Caco-2 (cell line): ENCODE measurements around the gene SLC25A33. TPM values are rescaled to one million over a fixed set of nuclear protein-coding genes. Genes with fewer than 3 reads are reported as not detected.

Experiments used
- BruUV-seq: library from RNA; stranded (reverse); fragments of 400-500 nt; replicated peaks from 2 replicates; lab custom pipeline; 2021; lab: Mats Ljungman, UMichigan
- CTCF ChIA-PET: fragments of 300-600 bp; sonication (Branson Sonifier 250); formaldehyde crosslinking; loops from one replicate; lab custom pipeline; 2022; ENCODE audit warnings: antibody characterized with exemption; lab: Charles Lee
- POLR2A ChIA-PET: fragments of 300-600 bp; sonication (Branson Sonifier 250); formaldehyde crosslinking; loops from one replicate; lab custom pipeline; 2022; ENCODE audit warnings: antibody characterized with exemption; lab: Charles Lee
- DNase-seq, 2 experiments: peaks; one replicate each; pipeline versions ENCODE4 v3.0.0 to v3.0.0-alpha.2; 2020 to 2022
- H3K27me3 ChIP-seq: replicated peaks from 2 replicates; pipeline ENCODE4 v1.6.0; 2011; ENCODE audit warnings: low read length; ENCODE audit not compliant: control insufficient read depth, insufficient read depth
- H3K36me3 ChIP-seq: 2 replicates; pipeline ENCODE4 v1.5.1; 2011; ENCODE audit warnings: low read length; ENCODE audit not compliant: control insufficient read depth, insufficient read depth
- H3K4me1 ChIP-seq: fragments of 250-450 bp; sonication (Bioruptor Pico); 2 replicates; pipeline ENCODE4 v1.5.1; 2020; ENCODE audit warnings: mild to moderate bottlenecking
- H3K4me3 ChIP-seq: 2 replicates; pipeline ENCODE4 v1.5.1; 2011; ENCODE audit warnings: low read depth, mild to moderate bottlenecking, control low read depth, low read length
- H3K9me3 ChIP-seq: fragments of 250-450 bp; sonication (Bioruptor Pico); 2 replicates; pipeline ENCODE4 v1.5.1; 2020; ENCODE audit warnings: mild to moderate bottlenecking, moderate library complexity
- H3K27ac Mint-ChIP-seq: one replicate; pipeline ENCODE4 v1.8.0; 2022; ENCODE audit warnings: mixed read lengths; ENCODE audit not compliant: unreplicated experiment
- H3K27me3 Mint-ChIP-seq: one replicate; pipeline ENCODE4 v1.8.0; 2022; ENCODE audit warnings: mixed read lengths; ENCODE audit not compliant: insufficient read depth, unreplicated experiment
- H3K36me3 Mint-ChIP-seq: one replicate; pipeline ENCODE4 v1.8.0; 2022; ENCODE audit warnings: mild to moderate bottlenecking, mixed read lengths; ENCODE audit not compliant: insufficient read depth, unreplicated experiment
- H3K4me1 Mint-ChIP-seq: one replicate; pipeline ENCODE4 v1.8.0; 2022; ENCODE audit warnings: low read depth, mixed read lengths; ENCODE audit not compliant: unreplicated experiment
- H3K4me3 Mint-ChIP-seq: one replicate; pipeline ENCODE4 v1.8.0; 2022; ENCODE audit warnings: mild to moderate bottlenecking, moderate library complexity, mixed read lengths; ENCODE audit not compliant: unreplicated experiment
- H3K9me3 Mint-ChIP-seq: one replicate; pipeline ENCODE4 v1.8.0; 2022; ENCODE audit warnings: mixed read lengths; ENCODE audit not compliant: unreplicated experiment
- intact Hi-C: fragments of 100-400 bp; cut with micrococcal nuclease; formaldehyde crosslinking; loops from one replicate; pipeline ENCODE4 v1.10.0; 2022; ENCODE audit not compliant: unreplicated experiment
- total RNA-seq: library from RNA; stranded (reverse); gene quantifications from 2 replicates; pipeline ENCODE4 v1.2.3, GENCODE V29; 2022
- TF ChIP-seq, protein P1 (sequence below), 2 experiments: fragments of 200-600 bp in 1 of 2; IDR thresholded peaks; 1 replicate in 1 of 2; 2 replicates in 1 of 2; pipeline versions ENCODE4 v1.5.1 to v1.8.0; 2011 to 2022; ENCODE audit warnings: antibody characterized with exemption in 1 of 2, control low read depth in 1 of 2, inconsistent platforms in 1 of 2, low read depth in 1 of 2, low read length in 1 of 2, mild to moderate bottlenecking in 1 of 2, moderate library complexity in 1 of 2; ENCODE audit not compliant: insufficient read depth in 1 of 2, severe bottlenecking in 1 of 2, unreplicated experiment in 1 of 2

The SLC25A33 gene
- total RNA-seq, 1 experiment from 2014 or later = 11.2 TPM

DNA sequence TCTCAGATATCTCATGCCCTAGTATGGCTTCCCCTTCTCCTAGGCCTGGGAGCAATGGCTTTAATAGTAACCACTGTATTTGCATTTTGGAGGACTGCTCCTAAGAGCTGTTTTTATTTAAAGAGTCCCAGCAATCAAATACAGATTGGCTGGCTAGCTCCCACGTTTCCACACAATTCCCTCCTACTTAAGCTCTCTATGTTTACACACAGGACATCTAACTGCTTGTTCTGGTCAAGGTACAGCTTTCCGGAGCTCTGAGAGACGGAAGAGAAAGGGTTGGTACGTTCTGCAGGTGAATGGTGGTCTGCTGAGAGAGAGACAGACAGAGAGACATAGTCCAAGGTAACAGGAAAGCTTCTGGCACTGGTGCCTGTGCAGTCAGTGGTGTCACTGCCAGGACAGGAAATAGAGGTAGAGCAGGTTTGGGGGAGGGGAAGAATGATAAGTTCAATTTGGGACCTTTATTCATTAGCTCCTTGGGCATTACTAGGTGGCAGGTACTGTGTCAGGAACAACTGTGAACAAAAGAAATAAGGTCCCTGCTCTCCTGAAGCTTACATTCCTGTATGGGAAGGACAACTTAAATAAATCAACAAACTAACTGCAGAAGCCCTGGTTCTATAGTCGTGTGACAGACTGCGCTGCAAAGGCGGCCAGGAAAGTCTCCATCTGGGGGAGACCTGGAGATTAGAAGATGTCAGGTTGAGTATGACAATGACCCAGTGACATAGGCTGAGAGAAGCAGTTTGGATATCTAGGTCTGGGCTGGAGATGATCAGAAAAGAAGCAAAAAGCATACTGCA lies 1.2 kb upstream of the SLC25A33 start:
- Histone ChIP-seq H3K4me1 (peaks cover 21% of the 10 kb centered on the region), H3K27me3 (no peaks in the 10 kb centered on the region), H3K36me3 (no peaks in the 10 kb centered on the region), H3K9me3 (no peaks in the 10 kb centered on the region), H3K4me3 (peak overlapping the region; percentile 21)
- no peaks in the 10 kb centered on the region for H3K9me3 Mint-ChIP-seq
- ChIA-PET POLR2A (interaction anchor here (0.6 to 1.3 kb wide), 5 partner anchors 16 to 302 kb away, joined by 3 to 5 read pairs (median 3); no protein-coding TSS in a partner anchor), CTCF (interaction anchor here (0.5 to 1.2 kb wide), 4 partner anchors 39 to 451 kb away, joined by 3 to 6 read pairs (median 4); no protein-coding TSS in a partner anchor)
- no peaks in the 10 kb centered on the region for H3K27me3 Mint-ChIP-seq
- H3K4me3 Mint-ChIP-seq = peak overlapping the region; percentile 66
- no TSS peak for BruUV-seq
- intact Hi-C loops = no loop called here
- TF ChIP-seq, protein P1, sequence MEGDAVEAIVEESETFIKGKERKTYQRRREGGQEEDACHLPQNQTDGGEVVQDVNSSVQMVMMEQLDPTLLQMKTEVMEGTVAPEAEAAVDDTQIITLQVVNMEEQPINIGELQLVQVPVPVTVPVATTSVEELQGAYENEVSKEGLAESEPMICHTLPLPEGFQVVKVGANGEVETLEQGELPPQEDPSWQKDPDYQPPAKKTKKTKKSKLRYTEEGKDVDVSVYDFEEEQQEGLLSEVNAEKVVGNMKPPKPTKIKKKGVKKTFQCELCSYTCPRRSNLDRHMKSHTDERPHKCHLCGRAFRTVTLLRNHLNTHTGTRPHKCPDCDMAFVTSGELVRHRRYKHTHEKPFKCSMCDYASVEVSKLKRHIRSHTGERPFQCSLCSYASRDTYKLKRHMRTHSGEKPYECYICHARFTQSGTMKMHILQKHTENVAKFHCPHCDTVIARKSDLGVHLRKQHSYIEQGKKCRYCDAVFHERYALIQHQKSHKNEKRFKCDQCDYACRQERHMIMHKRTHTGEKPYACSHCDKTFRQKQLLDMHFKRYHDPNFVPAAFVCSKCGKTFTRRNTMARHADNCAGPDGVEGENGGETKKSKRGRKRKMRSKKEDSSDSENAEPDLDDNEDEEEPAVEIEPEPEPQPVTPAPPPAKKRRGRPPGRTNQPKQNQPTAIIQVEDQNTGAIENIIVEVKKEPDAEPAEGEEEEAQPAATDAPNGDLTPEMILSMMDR (IDR thresholded peaks at IDR 0.05; ENCODE audit: insufficient read depth in 1 of 2, low read depth in 1 of 2, low read length in 1 of 2, severe bottlenecking in 1 of 2, unreplicated experiment in 1 of 2) = no peak
- H3K4me1 Mint-ChIP-seq = peaks cover 12% of the 10 kb centered on the region
- H3K27ac Mint-ChIP-seq = peak overlapping the region; percentile 82
- DNase-seq = peak; percentile 47 to 56
- peaks cover 13% of the 10 kb centered on the region for H3K36me3 Mint-ChIP-seq

DNA sequence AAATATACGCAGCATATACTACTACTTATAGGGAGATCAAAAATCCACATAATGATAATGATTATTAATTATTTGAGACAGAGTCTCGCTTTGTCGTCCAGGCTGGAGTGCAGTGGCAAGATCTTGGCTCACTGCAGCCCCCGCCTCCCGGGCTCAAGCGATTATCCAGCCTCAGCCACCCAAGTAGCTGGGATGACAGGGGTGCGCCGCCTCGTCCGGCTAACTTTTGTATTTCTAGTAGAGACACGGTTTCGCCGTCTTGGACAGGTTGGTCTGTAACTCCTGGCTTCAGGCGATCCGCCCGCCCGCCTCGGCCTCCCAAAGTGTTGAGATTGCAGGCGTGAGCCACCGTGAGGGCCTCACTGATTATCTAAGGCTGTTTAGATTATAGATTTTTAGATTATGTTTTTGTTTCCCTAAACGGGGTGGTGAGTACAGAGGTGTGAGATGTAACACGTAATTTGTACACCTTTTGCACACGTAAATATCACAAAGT lies 548 bp upstream of the SLC25A33 start:
- BruUV-seq = TSS peak; percentile 80
- TF ChIP-seq, protein P1 (IDR thresholded peaks at IDR 0.05; ENCODE audit: insufficient read depth in 1 of 2, low read depth in 1 of 2, low read length in 1 of 2, severe bottlenecking in 1 of 2, unreplicated experiment in 1 of 2) = no peak
- Histone ChIP-seq H3K27me3 (no peaks in the 10 kb centered on the region), H3K36me3 (no peaks in the 10 kb centered on the region), H3K9me3 (no peaks in the 10 kb centered on the region), H3K4me3 (peak overlapping the region; percentile 20; the same call in 1 of the 2 replicates), H3K4me1 (peaks cover 18% of the 10 kb centered on the region)
- Mint-ChIP-seq H3K36me3 (peaks cover 13% of the 10 kb centered on the region), H3K4me1 (peaks cover 12% of the 10 kb centered on the region), H3K9me3 (no peaks in the 10 kb centered on the region), H3K27ac (peak overlapping the region; percentile 82), H3K27me3 (no peaks in the 10 kb centered on the region), H3K4me3 (peak overlapping the region; percentile 66)
- intact Hi-C loops = no loop called here
- ChIA-PET POLR2A (interaction anchor here (0.5 to 1.3 kb wide), 6 partner anchors 15 to 1095 kb away, joined by 3 to 10 read pairs (median 4); partner anchors contain the start of gene TMEM201), CTCF (interaction anchor here (1.0 to 1.2 kb wide), 2 partner anchors 40 to 304 kb away, joined by 3 read pairs; partner anchors contain the start of gene H6PD)
- peak in 1 of 2 experiments; percentile 27 for DNase-seq

DNA sequence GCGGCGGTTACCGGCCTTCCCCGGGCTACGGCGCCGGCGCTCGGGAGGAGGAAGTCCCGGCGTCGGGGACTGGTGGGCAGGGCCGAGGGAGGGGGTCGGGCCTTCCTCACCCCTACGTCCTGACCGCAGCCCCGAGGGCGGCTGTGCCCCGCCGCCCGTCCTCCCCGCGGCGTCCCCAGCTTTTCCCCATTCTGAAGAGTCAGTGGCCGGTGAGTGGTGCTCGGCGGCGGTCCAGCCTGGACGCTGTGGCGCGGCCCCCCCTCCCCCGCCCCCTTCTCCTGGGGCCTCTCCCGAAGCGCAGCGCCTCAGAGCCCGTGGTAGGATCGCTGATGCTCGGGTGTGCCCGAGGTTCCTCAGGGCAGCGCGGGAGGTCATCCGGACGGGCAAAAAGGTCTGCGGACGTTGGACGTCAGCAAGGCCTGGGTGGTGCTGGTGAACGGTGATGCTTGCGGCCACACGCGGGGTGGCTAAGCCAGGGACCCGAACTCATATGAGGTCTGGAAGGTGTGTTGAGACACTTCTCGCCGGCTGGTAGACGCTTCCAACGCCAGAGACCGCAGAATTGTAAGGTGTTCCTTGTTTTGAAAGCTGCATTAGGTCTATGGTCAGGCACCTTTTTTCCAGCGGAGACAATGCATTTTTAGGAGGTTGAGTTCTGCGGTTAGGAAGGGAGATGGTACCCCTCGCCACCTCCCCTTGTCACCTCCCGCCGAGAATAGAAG lies 725 bp downstream of the SLC25A33 start:
- no peaks in the 10 kb centered on the region for H3K9me3 Mint-ChIP-seq
- POLR2A ChIA-PET = interaction anchor here (1.1 kb wide), 1 partner anchor 14 kb away, joined by 10 read pairs; no protein-coding TSS in a partner anchor
- intact Hi-C loops = no loop called here

More for the DNA sequence above, 725 bp downstream of the SLC25A33 start:
- CTCF ChIA-PET = interaction anchor here (1.0 kb wide), 1 partner anchor 305 kb away, joined by 3 read pairs; the partner anchor contains the start of gene H6PD
- peak; percentile 46 to 57 for DNase-seq
- H3K4me1 Mint-ChIP-seq = peaks cover 12% of the 10 kb centered on the region
- Histone ChIP-seq H3K36me3 (no peaks in the 10 kb centered on the region), H3K9me3 (no peaks in the 10 kb centered on the region), H3K27me3 (no peaks in the 10 kb centered on the region), H3K4me1 (peaks cover 15% of the 10 kb centered on the region), H3K4me3 (peak overlapping the region; percentile 95)
- TF ChIP-seq, protein P1 (IDR thresholded peaks at IDR 0.05; ENCODE audit: insufficient read depth in 1 of 2, low read depth in 1 of 2, low read length in 1 of 2, severe bottlenecking in 1 of 2, unreplicated experiment in 1 of 2) = no peak
- H3K4me3 Mint-ChIP-seq = peak overlapping the region; percentile 86
- peak overlapping the region; percentile 82 for H3K27ac Mint-ChIP-seq
- H3K36me3 Mint-ChIP-seq = peaks cover 13% of the 10 kb centered on the region
- no peaks in the 10 kb centered on the region for H3K27me3 Mint-ChIP-seq
- BruUV-seq = no TSS peak
